SK-N-SH (cell line): ENCODE results near the gene OTOR. TPM values are rescaled to one million over a fixed set of nuclear protein-coding genes. Genes with fewer than 3 reads are reported as not detected.

ENCODE experiments used
- CTCF ChIA-PET: fragments of 300-600, 350-600 bp; formaldehyde crosslinking; extraction: SDS; loops from one replicate; lab custom pipeline; 2021; lab: Yijun Ruan, JAX
- POLR2A ChIA-PET: fragments of 350-600 bp; sonication (Branson Sonifier 250); formaldehyde crosslinking; extraction: SDS; loops from one replicate; lab custom pipeline; 2020; ENCODE audit warnings: antibody characterized with exemption, inconsistent platforms; lab: Yijun Ruan, JAX
- DNase-seq: peaks from one replicate; pipeline ENCODE4 v3.0.0; 2012
- H2AFZ ChIP-seq: fragments of 200-600 bp; sonication (generic); 2 replicates; pipeline ENCODE4 v1.8.1; 2016; ENCODE audit warnings: antibody characterized with exemption, mild to moderate bottlenecking, low read depth
- H3F3A ChIP-seq: fragments of 200-600 bp; sonication (generic); replicated peaks from 2 replicates; pipeline ENCODE3; 2016; ENCODE audit warnings: antibody characterized with exemption, mild to moderate bottlenecking; ENCODE audit not compliant: insufficient read depth
- H3K27ac ChIP-seq, 2 experiments: fragments of 200-500 bp in 1 of 2; fragments of 200-600 bp in 1 of 2; sonication (Bioruptor generic) in 1 of 2; sonication (generic), shearing (Covaris generic) in 1 of 2; 2 replicates each; pipeline versions ENCODE4 v1.5.1 to v1.6.1; 2014 to 2016; ENCODE audit warnings: low read depth in 2 of 2, inconsistent platforms in 1 of 2, low read length in 1 of 2, mild to moderate bottlenecking in 1 of 2, mixed read lengths in 1 of 2
- H3K27me3 ChIP-seq: fragments of 200-600 bp; sonication (generic), shearing (Covaris generic); 2 replicates; pipeline ENCODE4 v1.6.1; 2016; ENCODE audit warnings: mixed run types; ENCODE audit not compliant: insufficient read depth
- H3K36me3 ChIP-seq, 2 experiments: fragments of 200-500 bp in 1 of 2; fragments of 200-600 bp in 1 of 2; sonication (Bioruptor generic) in 1 of 2; sonication (generic) in 1 of 2; replicated peaks in 1 of 2; 2 replicates each; pipeline versions ENCODE3 to v1.5.1; 2014 to 2016; ENCODE audit warnings: low read length in 1 of 2, mild to moderate bottlenecking in 1 of 2; ENCODE audit not compliant: insufficient read depth in 2 of 2, control insufficient read depth in 1 of 2
- H3K4me1 ChIP-seq, 2 experiments: fragments of 200-500 bp in 1 of 2; fragments of 200-600 bp in 1 of 2; sonication (Bioruptor generic) in 1 of 2; sonication (generic), shearing (Covaris generic) in 1 of 2; 2 replicates each; pipeline versions ENCODE4 v1.5.1 to v1.6.1; 2014 to 2016; ENCODE audit warnings: low read depth in 1 of 2, low read length in 1 of 2, mixed run types in 1 of 2; ENCODE audit not compliant: insufficient read depth in 2 of 2, control insufficient read depth in 1 of 2
- H3K4me2 ChIP-seq: fragments of 200-600 bp; sonication (generic), shearing (Covaris generic); 2 replicates; pipeline ENCODE4 v1.6.1; 2017; ENCODE audit warnings: mixed run types
- H3K4me3 ChIP-seq, 2 experiments: fragments of 200-500 bp in 1 of 2; fragments of 200-600 bp in 1 of 2; sonication (Bioruptor generic) in 1 of 2; sonication (generic), shearing (Covaris generic) in 1 of 2; 2 replicates each; pipeline versions ENCODE4 v1.5.1 to v1.8.1; 2014 to 2016; ENCODE audit warnings: low read depth in 2 of 2, inconsistent platforms in 1 of 2, low read length in 1 of 2, mild to moderate bottlenecking in 1 of 2, mixed read lengths in 1 of 2, moderate library complexity in 1 of 2
- H3K79me2 ChIP-seq: fragments of 200-600 bp; sonication (generic); 2 replicates; pipeline ENCODE4 v1.8.1; 2017; ENCODE audit warnings: mild to moderate bottlenecking; ENCODE audit not compliant: insufficient read depth
- H3K9ac ChIP-seq: fragments of 200-600 bp; sonication (generic); 2 replicates; pipeline ENCODE4 v1.6.1; 2017; ENCODE audit warnings: mixed run types
- H3K9me2 ChIP-seq: fragments of 200-600 bp; sonication (generic); 2 replicates; pipeline ENCODE4 v1.6.1; 2017; ENCODE audit warnings: mixed run types
- H3K9me3 ChIP-seq: fragments of 200-600 bp; sonication (generic); 2 replicates; pipeline ENCODE4 v1.6.1; 2017; ENCODE audit warnings: mixed run types, mild to moderate bottlenecking, moderate library complexity
- H4K20me1 ChIP-seq: fragments of 200-600 bp; sonication (generic); 2 replicates; pipeline ENCODE4 v1.6.1; 2017; ENCODE audit warnings: mild to moderate bottlenecking, mixed run types; ENCODE audit not compliant: insufficient read depth
- CHD2 ChIP-seq: fragments of 150-350 bp; IDR thresholded peaks from 2 replicates; pipeline ENCODE4 v1.6.1; 2018; ENCODE audit warnings: low read length; ENCODE audit not compliant: partially characterized antibody
- EP300 ChIP-seq, 2 experiments: IDR thresholded peaks; 2 replicates each; pipeline versions ENCODE4 v1.4.0 to v1.6.1; 2012; ENCODE audit warnings: borderline replicate concordance in 1 of 2, low read depth in 1 of 2, low read length in 1 of 2
- EZH2phosphoT487 ChIP-seq: fragments of 200-600 bp; sonication (generic); IDR thresholded peaks from 2 replicates; pipeline ENCODE4 v1.6.1; 2017; ENCODE audit warnings: low read depth, mixed run types, mild to moderate bottlenecking, antibody characterized with exemption, moderate library complexity, borderline replicate concordance
- FOXM1 ChIP-seq: IDR thresholded peaks from 2 replicates; pipeline ENCODE4 v1.4.0; 2012; ENCODE audit warnings: low read depth, mild to moderate bottlenecking
- GABPA ChIP-seq: IDR thresholded peaks from 2 replicates; pipeline ENCODE4 v1.4.0; 2012; ENCODE audit warnings: low read depth, mild to moderate bottlenecking
- GATA2 ChIP-seq: sonication (generic); formaldehyde crosslinking; IDR thresholded peaks from 2 replicates; pipeline ENCODE4 v1.5.0; 2020; ENCODE audit warnings: mild to moderate bottlenecking, missing genetic modification reagents
- POLR2AphosphoS5 ChIP-seq: IDR thresholded peaks from 2 replicates; pipeline ENCODE4 v1.6.1; 2012; ENCODE audit warnings: low read depth, low read length
- RXRA ChIP-seq: IDR thresholded peaks from 2 replicates; pipeline ENCODE4 v1.4.0; 2012; ENCODE audit warnings: low read depth, mild to moderate bottlenecking, borderline replicate concordance
- TAF1 ChIP-seq: IDR thresholded peaks from 2 replicates; pipeline ENCODE4 v1.6.1; 2012; ENCODE audit warnings: low read depth, mild to moderate bottlenecking, low read length, moderate library complexity, borderline replicate concordance
- TCF12 ChIP-seq: IDR thresholded peaks from 2 replicates; pipeline ENCODE4 v1.4.0; 2012
- YY1 ChIP-seq: IDR thresholded peaks from 2 replicates; pipeline ENCODE4 v1.4.0; 2012; ENCODE audit warnings: low read depth, mild to moderate bottlenecking
- WGBS: methylation state at CpG from one replicate; pipeline ENCODE4 v1.1.6; 2017; ENCODE audit warnings: low lambda C conversion rate; 5-methylcytosine and 5-hydroxymethylcytosine counted together
- polyA plus RNA-seq, 3 experiments: library from polyadenylated mRNA; depleted of rRNA; stranded (reverse); fragments of >200 nt; gene quantifications; 2 replicates each; pipeline ENCODE4 v1.2.3, GENCODE V29; 2012
- TF ChIP-seq, protein P1 (sequence below): IDR thresholded peaks from 2 replicates; pipeline ENCODE4 v1.4.0; 2012; ENCODE audit warnings: low read depth, borderline replicate concordance
- TF ChIP-seq, protein P2 (sequence below): fragments of 200-600 bp; sonication (generic); IDR thresholded peaks from 2 replicates; pipeline ENCODE4 v1.6.1; 2017; ENCODE audit warnings: antibody characterized with exemption, mild to moderate bottlenecking, moderate library complexity

Gene OTOR
- polyA plus RNA-seq, 1 of the 3 experiments (the other 2 are of a cell fraction), result not detected

DNA sequence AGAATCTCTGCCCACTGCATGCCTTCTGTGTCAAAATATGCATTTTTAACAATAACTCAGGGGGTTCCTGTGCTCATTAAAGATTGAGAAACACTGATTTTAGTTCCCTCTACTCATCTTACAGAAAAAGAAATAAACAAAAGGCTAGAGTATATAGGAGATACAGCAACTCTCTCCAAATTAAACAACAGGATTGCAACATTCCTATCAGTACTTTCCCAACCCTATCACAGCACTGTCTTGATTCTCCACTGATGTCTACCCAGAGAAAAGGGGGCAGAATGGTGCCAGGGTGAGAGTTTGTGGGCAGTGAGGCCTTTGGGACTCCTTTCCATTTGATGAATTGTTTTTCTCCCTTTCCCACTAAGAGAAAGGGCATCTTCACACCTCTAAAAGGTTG lies 4.7 kb downstream of the OTOR start (continued):
- TF ChIP-seq, protein P1, sequence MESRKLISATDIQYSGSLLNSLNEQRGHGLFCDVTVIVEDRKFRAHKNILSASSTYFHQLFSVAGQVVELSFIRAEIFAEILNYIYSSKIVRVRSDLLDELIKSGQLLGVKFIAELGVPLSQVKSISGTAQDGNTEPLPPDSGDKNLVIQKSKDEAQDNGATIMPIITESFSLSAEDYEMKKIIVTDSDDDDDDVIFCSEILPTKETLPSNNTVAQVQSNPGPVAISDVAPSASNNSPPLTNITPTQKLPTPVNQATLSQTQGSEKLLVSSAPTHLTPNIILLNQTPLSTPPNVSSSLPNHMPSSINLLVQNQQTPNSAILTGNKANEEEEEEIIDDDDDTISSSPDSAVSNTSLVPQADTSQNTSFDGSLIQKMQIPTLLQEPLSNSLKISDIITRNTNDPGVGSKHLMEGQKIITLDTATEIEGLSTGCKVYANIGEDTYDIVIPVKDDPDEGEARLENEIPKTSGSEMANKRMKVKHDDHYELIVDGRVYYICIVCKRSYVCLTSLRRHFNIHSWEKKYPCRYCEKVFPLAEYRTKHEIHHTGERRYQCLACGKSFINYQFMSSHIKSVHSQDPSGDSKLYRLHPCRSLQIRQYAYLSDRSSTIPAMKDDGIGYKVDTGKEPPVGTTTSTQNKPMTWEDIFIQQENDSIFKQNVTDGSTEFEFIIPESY, result no peak

DNA sequence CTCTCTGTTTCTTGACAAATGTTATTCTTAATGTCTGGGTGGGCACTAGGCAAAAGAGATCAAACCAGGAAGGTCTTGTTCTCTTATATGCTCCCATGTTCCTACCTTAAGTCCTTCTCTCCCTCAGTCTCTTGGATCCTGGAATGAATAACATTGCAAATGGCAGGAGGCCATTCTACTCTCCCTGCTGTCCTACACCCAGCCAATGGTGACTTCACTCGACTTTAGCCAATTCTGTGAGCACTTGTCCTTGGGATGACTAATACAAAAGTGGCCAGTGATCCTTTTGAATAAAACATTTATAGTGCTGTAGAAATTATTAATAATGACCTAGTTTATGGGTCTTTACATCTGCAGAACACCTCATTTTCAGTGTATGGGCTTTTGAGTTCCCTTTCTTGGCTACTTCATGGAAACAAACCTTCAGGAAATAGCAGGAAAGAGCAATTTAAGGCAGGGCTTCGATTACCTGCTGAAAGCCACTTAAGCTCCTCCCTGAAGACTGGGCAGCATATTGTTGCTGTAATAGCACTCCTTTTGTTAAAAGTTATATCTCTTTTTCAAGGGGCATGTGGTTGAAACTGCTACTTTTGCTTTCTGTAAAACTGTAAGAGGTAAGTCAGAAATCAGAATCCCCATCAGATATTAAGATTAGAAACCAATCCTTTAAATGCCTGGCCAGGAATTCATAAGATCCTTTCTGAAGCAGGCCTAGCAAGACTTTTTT lies 10.5 kb downstream of the OTOR start:
- CTCF ChIA-PET, result no interaction called here

More for the DNA sequence above, 10.5 kb downstream of the OTOR start:
- Histone ChIP-seq H3K27me3 (no peaks in the 10 kb centered on the region), H3F3A (no peaks in the 10 kb centered on the region), H3K4me3 (no peak overlapping the region), H3K4me2 (no peak overlapping the region), H3K36me3 (no peaks in the 10 kb centered on the region), H3K4me1 (peaks cover 0 to 5% of the 10 kb centered on the region in 2 experiments; a peak in 1 of 4 replicates), H3K9ac (no peak overlapping the region), H3K9me3 (no peaks in the 10 kb centered on the region), H4K20me1 (no peaks in the 10 kb centered on the region), H3K27ac (no peak overlapping the region), H3K9me2 (no peaks in the 10 kb centered on the region), H3K79me2 (no peaks in the 10 kb centered on the region), H2AFZ (no peak overlapping the region)
- no peak for DNase-seq
- POLR2A ChIA-PET, result no interaction called here
- TF ChIP-seq CHD2 (no peak), TAF1 (no peak), TCF12 (no peak), RXRA (no peak), EP300 (IDR thresholded peaks at IDR 0.05; ENCODE audit: borderline replicate concordance in 1 of 2, low read depth in 1 of 2, low read length in 1 of 2) (no peak), GABPA (no peak), YY1 (no peak), FOXM1 (no peak), GATA2 (CRISPR knock-in tag) (no peak), EZH2phosphoT487 (no peak), POLR2AphosphoS5 (no peak)
- TF ChIP-seq, protein P1, result no peak
- TF ChIP-seq, protein P2, sequence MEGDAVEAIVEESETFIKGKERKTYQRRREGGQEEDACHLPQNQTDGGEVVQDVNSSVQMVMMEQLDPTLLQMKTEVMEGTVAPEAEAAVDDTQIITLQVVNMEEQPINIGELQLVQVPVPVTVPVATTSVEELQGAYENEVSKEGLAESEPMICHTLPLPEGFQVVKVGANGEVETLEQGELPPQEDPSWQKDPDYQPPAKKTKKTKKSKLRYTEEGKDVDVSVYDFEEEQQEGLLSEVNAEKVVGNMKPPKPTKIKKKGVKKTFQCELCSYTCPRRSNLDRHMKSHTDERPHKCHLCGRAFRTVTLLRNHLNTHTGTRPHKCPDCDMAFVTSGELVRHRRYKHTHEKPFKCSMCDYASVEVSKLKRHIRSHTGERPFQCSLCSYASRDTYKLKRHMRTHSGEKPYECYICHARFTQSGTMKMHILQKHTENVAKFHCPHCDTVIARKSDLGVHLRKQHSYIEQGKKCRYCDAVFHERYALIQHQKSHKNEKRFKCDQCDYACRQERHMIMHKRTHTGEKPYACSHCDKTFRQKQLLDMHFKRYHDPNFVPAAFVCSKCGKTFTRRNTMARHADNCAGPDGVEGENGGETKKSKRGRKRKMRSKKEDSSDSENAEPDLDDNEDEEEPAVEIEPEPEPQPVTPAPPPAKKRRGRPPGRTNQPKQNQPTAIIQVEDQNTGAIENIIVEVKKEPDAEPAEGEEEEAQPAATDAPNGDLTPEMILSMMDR, result no peak
- WGBS, result 22% methylated on average over 2 of the region's 2 CpGs
